Tibial nerve (tissue), 4 donors: Measurements from ENCODE around the gene ARHGAP23. TPM values are rescaled to one million over a fixed set of nuclear protein-coding genes. Genes with fewer than 3 reads are reported as not detected.

Experiments used
- DNase-seq, 2 donors: peaks; one replicate each; pipeline ENCODE4 v3.0.0-alpha.2; 2019; ENCODE audit warnings: low spot score in 2 of 2
- H3K27ac ChIP-seq, 4 donors: fragments of 200-600 bp; sonication (generic) in 3 of 4; one replicate each; pipeline ENCODE4 v1.5.1; 2017 to 2019; ENCODE audit warnings: mild to moderate bottlenecking in 1 of 4
- H3K27me3 ChIP-seq, 2 donors: fragments of 200-600 bp; sonication (generic) in 1 of 2; one replicate each; pipeline versions ENCODE4 v1.5.1 to v1.6.0; 2017 to 2019
- H3K36me3 ChIP-seq, 3 donors: fragments of 200-600 bp; sonication (generic); one replicate each; pipeline ENCODE4 v1.5.1; 2018 to 2019
- H3K4me1 ChIP-seq, 4 donors: fragments of 200-600 bp; sonication (generic) in 3 of 4; one replicate each; pipeline ENCODE4 v1.5.1; 2017 to 2019
- H3K4me3 ChIP-seq, 4 donors: fragments of 200-600 bp; sonication (generic) in 3 of 4; one replicate each; pipeline ENCODE4 v1.5.1; 2017 to 2019; ENCODE audit warnings: mild to moderate bottlenecking in 1 of 4, moderate library complexity in 1 of 4
- H3K9me3 ChIP-seq, 4 donors: fragments of 200-600 bp; sonication (generic) in 3 of 4; one replicate each; pipeline ENCODE4 v1.5.1; 2017 to 2019
- EP300 ChIP-seq, 2 donors: sonication (generic); formaldehyde crosslinking; IDR thresholded peaks; one replicate each; pipeline ENCODE4 v1.6.1; 2017; ENCODE audit warnings: antibody characterized with exemption in 2 of 2, mild to moderate bottlenecking in 1 of 2
- POLR2A ChIP-seq, 2 donors: fragments of 450-650 bp; IDR thresholded peaks; one replicate each; pipeline ENCODE4 v1.6.1; 2017; ENCODE audit warnings: antibody characterized with exemption in 2 of 2, mild to moderate bottlenecking in 2 of 2, moderate library complexity in 2 of 2
- WGBS, 2 donors: methylation state at CpG; one replicate each; pipeline ENCODE4 v1.1.5; 2018; 5-methylcytosine and 5-hydroxymethylcytosine counted together
- total RNA-seq, 4 donors: library from RNA; depleted of rRNA; stranded (reverse); fragments of >200 nt; gene quantifications; one replicate each; pipeline ENCODE4 v1.1.0, GENCODE V29; 2016
- TF ChIP-seq, protein P1 (sequence below), 5 experiments: fragments of 200-600 bp in 3 of 5; fragments of 450-650 bp in 2 of 5; sonication (generic) in 3 of 5; IDR thresholded peaks; one replicate each; pipeline ENCODE4 v1.5.1; 2016 to 2019; ENCODE audit warnings: antibody characterized with exemption in 5 of 5, mild to moderate bottlenecking in 3 of 5, moderate library complexity in 2 of 5

Gene ARHGAP23
- total RNA-seq, 4 donors from 2014 or later = 41.0 to 80.7 (median 65.7) TPM

- peaks cover 0 to 85% (median 42%) of the 10 kb centered on the region in 4 donors for H3K4me1 ChIP-seq
- peak overlapping the region in 3 of 4 donors; percentile 35 to 94 (median 79) for H3K27ac ChIP-seq
Measured at GRCh38 chr17:38418693-38419507, 9.4 kb upstream of the ARHGAP23 start.

DNA sequence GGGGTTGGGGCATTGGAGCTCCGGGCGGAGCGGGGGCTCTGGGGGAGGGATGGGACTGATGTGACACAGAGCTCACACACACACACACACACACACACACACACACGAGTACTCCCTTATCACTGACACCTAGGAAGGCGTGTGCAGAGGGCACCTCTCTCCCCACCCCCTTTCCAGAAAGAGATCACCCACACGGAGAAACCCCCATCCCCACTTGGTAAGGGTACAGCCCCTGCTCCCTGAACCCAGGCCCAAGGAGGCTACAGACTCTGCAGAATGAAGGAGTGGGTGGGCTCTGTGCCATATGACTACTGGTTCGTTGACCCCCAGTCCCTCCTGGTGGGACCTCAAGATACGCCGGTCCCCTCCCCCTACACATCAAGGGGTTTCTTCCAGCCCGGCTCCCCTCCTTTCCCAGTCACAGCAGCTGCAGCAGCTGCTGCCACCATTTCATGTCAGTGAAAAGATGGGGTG lies 8.7 kb upstream of the ARHGAP23 start:
- TF ChIP-seq POLR2A (IDR thresholded peaks at IDR 0.05) = no peak
- no peak for TF ChIP-seq EP300 (IDR thresholded peaks at IDR 0.05)
- TF ChIP-seq, protein P1, sequence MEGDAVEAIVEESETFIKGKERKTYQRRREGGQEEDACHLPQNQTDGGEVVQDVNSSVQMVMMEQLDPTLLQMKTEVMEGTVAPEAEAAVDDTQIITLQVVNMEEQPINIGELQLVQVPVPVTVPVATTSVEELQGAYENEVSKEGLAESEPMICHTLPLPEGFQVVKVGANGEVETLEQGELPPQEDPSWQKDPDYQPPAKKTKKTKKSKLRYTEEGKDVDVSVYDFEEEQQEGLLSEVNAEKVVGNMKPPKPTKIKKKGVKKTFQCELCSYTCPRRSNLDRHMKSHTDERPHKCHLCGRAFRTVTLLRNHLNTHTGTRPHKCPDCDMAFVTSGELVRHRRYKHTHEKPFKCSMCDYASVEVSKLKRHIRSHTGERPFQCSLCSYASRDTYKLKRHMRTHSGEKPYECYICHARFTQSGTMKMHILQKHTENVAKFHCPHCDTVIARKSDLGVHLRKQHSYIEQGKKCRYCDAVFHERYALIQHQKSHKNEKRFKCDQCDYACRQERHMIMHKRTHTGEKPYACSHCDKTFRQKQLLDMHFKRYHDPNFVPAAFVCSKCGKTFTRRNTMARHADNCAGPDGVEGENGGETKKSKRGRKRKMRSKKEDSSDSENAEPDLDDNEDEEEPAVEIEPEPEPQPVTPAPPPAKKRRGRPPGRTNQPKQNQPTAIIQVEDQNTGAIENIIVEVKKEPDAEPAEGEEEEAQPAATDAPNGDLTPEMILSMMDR (IDR thresholded peaks at IDR 0.05) = no peak
- H3K4me1 ChIP-seq = peaks cover 0 to 87% (median 42%) of the 10 kb centered on the region in 4 donors
- H3K27me3 ChIP-seq = peaks cover 0 to 25% of the 10 kb centered on the region in 2 donors
- no peaks in the 10 kb centered on the region for H3K9me3 ChIP-seq
- peak overlapping the region in 3 of 4 donors; percentile 35 to 94 (median 79) for H3K27ac ChIP-seq
- H3K36me3 ChIP-seq = no peaks in the 10 kb centered on the region
- H3K4me3 ChIP-seq = peak overlapping the region in 2 of 4 donors; percentile 28 to 50
- no peak for DNase-seq
- 16 to 17% methylated on average over 7 to 10 of the region's 10 CpGs for WGBS, 2 donors

More at GRCh38 chr17:38418693-38419507, 9.4 kb upstream of the ARHGAP23 start:
- no peaks in the 10 kb centered on the region for H3K36me3 ChIP-seq
- H3K4me3 ChIP-seq = peak overlapping the region in 3 of 4 donors; percentile 24 to 50 (median 28)
- no peaks in the 10 kb centered on the region for H3K9me3 ChIP-seq
- no peak for DNase-seq
- peaks cover 0 to 25% of the 10 kb centered on the region in 2 donors for H3K27me3 ChIP-seq
- 3 to 4% methylated on average over 46 to 55 of the region's 78 CpGs for WGBS, 2 donors
- TF ChIP-seq EP300 (IDR thresholded peaks at IDR 0.05) (no peak), POLR2A (IDR thresholded peaks at IDR 0.05) (no peak)
- TF ChIP-seq, protein P1 (IDR thresholded peaks at IDR 0.05) = no peak

- no peak for TF ChIP-seq POLR2A (IDR thresholded peaks at IDR 0.05)
- no peak for TF ChIP-seq EP300 (IDR thresholded peaks at IDR 0.05)
- TF ChIP-seq, protein P1 (IDR thresholded peaks at IDR 0.05) = no peak
- Histone ChIP-seq H3K4me1 (peaks cover 0 to 87% (median 41%) of the 10 kb centered on the region in 4 donors), H3K27ac (peak overlapping the region in 2 of 4 donors; percentile 94 to 99), H3K9me3 (no peaks in the 10 kb centered on the region), H3K27me3 (peaks cover 0 to 25% of the 10 kb centered on the region in 2 donors), H3K36me3 (no peaks in the 10 kb centered on the region), H3K4me3 (no peak overlapping the region)
- WGBS, 2 donors = 54 to 62% methylated on average over 6 of the region's 6 CpGs
- DNase-seq = no peak
Measured at GRCh38 chr17:38420518-38420917, 7.7 kb upstream of the ARHGAP23 start.

DNA sequence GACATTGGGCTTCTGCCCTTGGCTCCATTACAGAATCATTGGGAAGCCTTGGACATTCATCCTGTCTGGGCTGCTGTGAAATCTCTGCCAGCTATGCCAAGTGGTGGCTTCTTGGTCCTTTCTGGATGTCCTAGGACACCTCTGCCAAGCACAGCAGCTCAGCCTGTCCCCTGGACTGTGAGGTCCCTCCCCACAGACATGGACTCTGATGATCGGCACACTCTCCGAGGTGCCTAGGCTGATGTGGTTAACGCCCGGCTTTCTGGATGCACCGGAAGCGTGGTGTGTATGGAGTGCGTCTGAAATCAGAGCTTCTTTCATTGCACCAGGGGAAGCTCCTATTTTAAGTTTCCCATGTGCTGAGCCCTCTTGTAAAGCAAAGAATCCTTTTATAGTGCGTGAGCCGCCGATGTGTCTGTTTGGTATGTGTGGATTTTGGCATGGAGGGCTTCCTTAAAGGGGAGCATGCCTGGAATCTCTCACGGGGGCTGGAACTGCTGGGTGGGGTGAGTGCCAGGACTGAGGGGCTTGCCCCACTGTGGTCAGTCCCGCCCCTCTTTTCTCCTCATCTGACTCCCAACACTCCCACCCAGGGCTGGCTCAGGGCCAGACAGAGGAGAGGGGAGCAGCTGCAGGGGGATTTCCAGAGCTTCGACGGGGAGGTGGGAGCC lies 7.0 kb upstream of the ARHGAP23 start:
- DNase-seq = no peak

More for the DNA sequence above, 7.0 kb upstream of the ARHGAP23 start:
- Histone ChIP-seq H3K36me3 (no peaks in the 10 kb centered on the region), H3K4me3 (no peak overlapping the region), H3K9me3 (no peaks in the 10 kb centered on the region), H3K27me3 (peaks cover 0 to 25% of the 10 kb centered on the region in 2 donors), H3K4me1 (peaks cover 0 to 90% (median 44%) of the 10 kb centered on the region in 4 donors), H3K27ac (peak overlapping the region; percentile 35 to 99 (median 68))
- TF ChIP-seq EP300 (IDR thresholded peaks at IDR 0.05) = no peak
- TF ChIP-seq, protein P1 (IDR thresholded peaks at IDR 0.05) = no peak
- TF ChIP-seq POLR2A (IDR thresholded peaks at IDR 0.05) = no peak
- 2 to 8% methylated on average over 14 of the region's 14 CpGs for WGBS, 2 donors
